NCI-H2081 (cell line): ENCODE data around the gene CDCP1.
"Not testable (repeated sequence)": the region's sequence is repeated elsewhere in the genome, so short reads cannot be mapped to it uniquely, and the experiment has no call there.

Experiments
- DNase-seq, 2 experiments: peaks; one replicate each; lab custom pipeline; 2025; lab: John Stamatoyannopoulos, UW

Gene CDCP1

GRCh38 chr3:45171283-45171682 is 25.1 kb upstream of the CDCP1 start:
- DNase-seq: no peak

GRCh38 chr3:45170096-45170495 is 23.9 kb upstream of the CDCP1 start:
- no peak for DNase-seq

GRCh38 chr3:45169125-45169904 is 23.1 kb upstream of the CDCP1 start:
- no peak for DNase-seq

GRCh38 chr3:45168451-45168850 is 22.3 kb upstream of the CDCP1 start:
- DNase-seq: no peak

- peak; percentile 80 to 91 for DNase-seq
These were observed 21.1 kb upstream of the CDCP1 start for GRCh38 chr3:45167011-45167911.

- no peak for DNase-seq
These were observed 20.2 kb upstream of the CDCP1 start for GRCh38 chr3:45166321-45166879.

GRCh38 chr3:45165497-45166283 is 19.5 kb upstream of the CDCP1 start:
- DNase-seq: no peak

- no peak for DNase-seq
These were observed 17.9 kb upstream of the CDCP1 start for GRCh38 chr3:45164056-45164455.

- no peak for DNase-seq
These were observed 17.3 kb upstream of the CDCP1 start for GRCh38 chr3:45163481-45163880.

- no peak for DNase-seq
These were observed 8.5 kb upstream of the CDCP1 start for GRCh38 chr3:45154641-45155147.

- no peak for DNase-seq
These were observed 7.7 kb upstream of the CDCP1 start for GRCh38 chr3:45153658-45154437.

GRCh38 chr3:45152307-45152706 is 6.1 kb upstream of the CDCP1 start:
- DNase-seq: no peak

- no peak for DNase-seq
These were observed 4.9 kb upstream of the CDCP1 start for GRCh38 chr3:45151100-45151499.

- DNase-seq: no peak
These were observed 2.7 kb upstream of the CDCP1 start for GRCh38 chr3:45148921-45149320.

- DNase-seq: peak in 1 of 2 experiments; percentile 4
These were observed 955 bp downstream of the CDCP1 start for GRCh38 chr3:45145223-45145622.

- no peak for DNase-seq
These were observed 2.2 kb downstream of the CDCP1 start for GRCh38 chr3:45143673-45144671.

GRCh38 chr3:45140770-45141155 is 5.4 kb downstream of the CDCP1 start:
- not testable (repeated sequence) for DNase-seq

- DNase-seq: no peak
These were observed 5.9 kb downstream of the CDCP1 start for GRCh38 chr3:45140141-45140769.
